Mucosa of gallbladder (tissue), 1 donor: ENCODE data around the gene GRIK4. TPM values are rescaled to one million over a fixed set of nuclear protein-coding genes. Genes with fewer than 3 reads are reported as not detected.
"Not testable (repeated sequence)": the region's sequence is repeated elsewhere in the genome, so short reads cannot be mapped to it uniquely, and the experiment has no call there.

Experiments used
- DNase-seq: peaks from one replicate; pipeline ENCODE4 v3.0.0-alpha.2; 2020; ENCODE audit warnings: low spot score
- total RNA-seq: library from RNA; stranded (reverse); gene quantifications from one replicate; pipeline ENCODE4 v1.2.1, GENCODE V29; 2021
- donor health status: DM: no; HTN: no; CAD: no.

Gene GRIK4, protein sequence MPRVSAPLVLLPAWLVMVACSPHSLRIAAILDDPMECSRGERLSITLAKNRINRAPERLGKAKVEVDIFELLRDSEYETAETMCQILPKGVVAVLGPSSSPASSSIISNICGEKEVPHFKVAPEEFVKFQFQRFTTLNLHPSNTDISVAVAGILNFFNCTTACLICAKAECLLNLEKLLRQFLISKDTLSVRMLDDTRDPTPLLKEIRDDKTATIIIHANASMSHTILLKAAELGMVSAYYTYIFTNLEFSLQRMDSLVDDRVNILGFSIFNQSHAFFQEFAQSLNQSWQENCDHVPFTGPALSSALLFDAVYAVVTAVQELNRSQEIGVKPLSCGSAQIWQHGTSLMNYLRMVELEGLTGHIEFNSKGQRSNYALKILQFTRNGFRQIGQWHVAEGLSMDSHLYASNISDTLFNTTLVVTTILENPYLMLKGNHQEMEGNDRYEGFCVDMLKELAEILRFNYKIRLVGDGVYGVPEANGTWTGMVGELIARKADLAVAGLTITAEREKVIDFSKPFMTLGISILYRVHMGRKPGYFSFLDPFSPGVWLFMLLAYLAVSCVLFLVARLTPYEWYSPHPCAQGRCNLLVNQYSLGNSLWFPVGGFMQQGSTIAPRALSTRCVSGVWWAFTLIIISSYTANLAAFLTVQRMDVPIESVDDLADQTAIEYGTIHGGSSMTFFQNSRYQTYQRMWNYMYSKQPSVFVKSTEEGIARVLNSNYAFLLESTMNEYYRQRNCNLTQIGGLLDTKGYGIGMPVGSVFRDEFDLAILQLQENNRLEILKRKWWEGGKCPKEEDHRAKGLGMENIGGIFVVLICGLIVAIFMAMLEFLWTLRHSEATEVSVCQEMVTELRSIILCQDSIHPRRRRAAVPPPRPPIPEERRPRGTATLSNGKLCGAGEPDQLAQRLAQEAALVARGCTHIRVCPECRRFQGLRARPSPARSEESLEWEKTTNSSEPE
- total RNA-seq = 2.9 TPM

GRCh38 chr11:120511116-120511819 is at the start of gene GRIK4:
Gene GRIK4 (plus strand): TSS chr11:120511748. CDS start chr11:120660319, 148,571 bp downstream.
- DNase-seq = peak; percentile 85

GRCh38 chr11:120462825-120463224 is 48.7 kb upstream of the GRIK4 start:
- no peak for DNase-seq

DNA sequence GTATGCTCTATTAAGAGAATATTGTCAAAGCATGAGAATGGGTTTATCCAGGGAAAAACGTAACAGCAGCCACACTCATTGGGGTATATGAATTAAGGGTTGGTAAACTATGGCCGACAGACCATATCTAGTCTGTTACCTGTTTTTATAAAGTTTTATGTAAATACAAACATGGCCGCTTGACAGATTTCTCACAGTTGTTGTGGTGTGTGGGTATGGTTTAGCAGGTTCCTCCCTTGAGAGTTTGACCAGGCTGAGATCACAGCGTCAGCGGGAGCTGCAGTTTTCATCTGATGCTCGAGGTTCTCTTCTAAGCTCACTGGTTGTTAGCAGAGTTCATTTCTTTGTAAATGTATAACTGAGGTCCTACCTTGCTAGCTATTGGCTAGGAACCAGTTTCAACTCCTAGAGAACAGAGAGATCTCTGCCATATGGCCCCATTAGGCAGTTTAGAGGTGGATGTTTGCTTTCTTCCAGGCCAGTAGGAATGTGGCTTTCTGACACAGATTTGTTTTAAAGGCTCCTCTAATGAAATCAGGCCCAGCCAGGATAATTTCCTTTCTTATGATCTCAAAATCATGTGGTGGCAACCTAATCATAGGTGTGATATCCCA is 45.5 kb upstream of the GRIK4 start:
- DNase-seq = no peak

GRCh38 chr11:120467627-120468026 is 43.9 kb upstream of the GRIK4 start:
- DNase-seq = no peak

DNA sequence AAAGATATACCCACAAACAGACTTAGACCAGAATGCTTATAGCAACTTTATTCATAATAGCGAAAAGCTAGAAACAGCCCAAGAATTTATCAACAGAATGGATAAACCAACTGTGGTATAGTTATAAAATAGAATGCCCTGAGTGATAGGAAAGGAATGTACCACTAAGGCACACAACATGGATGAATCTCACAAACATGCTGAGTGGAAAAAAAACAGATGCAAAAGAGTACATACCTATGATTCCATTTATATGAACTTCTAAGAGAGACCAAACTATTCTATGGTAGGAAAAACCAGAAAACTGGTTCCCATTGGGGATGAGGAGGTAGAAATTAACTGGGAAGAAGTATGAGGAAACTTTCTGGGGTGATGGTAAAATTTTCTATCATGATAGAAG is 40.4 kb upstream of the GRIK4 start:
- DNase-seq = no peak

GRCh38 chr11:120471994-120472393 is 39.6 kb upstream of the GRIK4 start:
- no peak for DNase-seq

GRCh38 chr11:120473503-120473902 is 38.0 kb upstream of the GRIK4 start:
- DNase-seq = no peak

GRCh38 chr11:120482149-120482548 is 29.4 kb upstream of the GRIK4 start:
- no peak for DNase-seq

GRCh38 chr11:120484722-120485121 is 26.8 kb upstream of the GRIK4 start:
- DNase-seq = no peak

DNA sequence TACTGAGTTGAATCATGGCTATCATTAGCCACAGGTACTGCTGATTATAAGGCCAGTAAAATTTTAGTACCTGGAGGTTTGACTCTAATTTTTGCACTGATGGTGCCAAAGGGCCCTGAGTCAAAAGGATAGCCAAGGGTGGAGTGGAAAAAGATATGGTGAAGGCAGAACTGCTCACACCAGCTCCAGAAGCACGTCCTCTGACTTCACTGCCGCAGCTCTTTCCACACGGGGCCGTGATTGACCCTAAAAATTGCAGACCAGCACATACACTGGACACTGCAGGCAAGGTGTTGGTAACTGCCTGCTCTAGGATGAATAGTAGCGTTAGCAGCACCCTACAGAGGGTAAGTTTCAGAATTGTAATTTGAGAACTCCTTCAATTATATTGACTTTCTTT is 25.4 kb upstream of the GRIK4 start:
- DNase-seq = no peak

GRCh38 chr11:120489799-120490198 is 21.7 kb upstream of the GRIK4 start:
- DNase-seq = no peak

GRCh38 chr11:120492486-120492885 is 19.1 kb upstream of the GRIK4 start:
- DNase-seq = no peak

DNA sequence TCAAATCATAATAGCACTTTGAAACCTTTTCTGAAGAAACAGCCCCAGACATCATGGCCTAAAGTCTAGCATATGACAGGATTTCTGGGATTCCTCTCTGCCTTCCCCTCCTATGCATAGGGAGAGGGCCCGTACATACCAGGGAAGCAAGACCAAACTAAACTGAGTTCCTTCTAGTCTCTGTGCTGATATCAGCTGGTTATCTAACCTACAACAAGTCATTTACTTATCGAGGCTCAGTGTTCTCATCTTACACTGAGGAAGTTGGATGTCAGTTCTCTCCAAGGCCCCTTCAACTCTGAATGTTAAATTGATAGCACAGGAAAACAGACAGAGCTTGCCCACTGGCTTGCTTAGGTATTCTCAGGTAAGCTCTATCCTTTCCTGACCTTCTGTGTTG is 17.0 kb upstream of the GRIK4 start:
- no peak for DNase-seq

DNA sequence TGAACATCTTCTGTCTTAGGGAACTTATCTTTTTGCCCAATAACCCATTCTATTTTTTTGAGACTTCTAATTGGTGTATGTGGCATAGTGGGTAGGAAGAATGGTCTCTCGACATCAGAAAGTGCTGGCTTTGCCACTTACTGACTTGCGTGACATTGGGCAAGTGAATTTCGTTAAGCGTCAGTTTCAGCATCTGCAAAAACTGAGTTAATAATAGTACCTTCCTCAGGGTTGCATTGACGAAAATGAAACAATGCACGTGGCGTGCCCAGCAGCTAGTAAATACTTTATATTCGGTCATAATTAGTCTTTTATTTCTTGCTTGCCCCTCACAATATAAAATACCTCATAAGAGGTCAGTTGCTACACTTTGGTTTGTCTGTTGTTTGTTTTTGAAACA is 12.5 kb upstream of the GRIK4 start:
- DNase-seq = no peak

DNA sequence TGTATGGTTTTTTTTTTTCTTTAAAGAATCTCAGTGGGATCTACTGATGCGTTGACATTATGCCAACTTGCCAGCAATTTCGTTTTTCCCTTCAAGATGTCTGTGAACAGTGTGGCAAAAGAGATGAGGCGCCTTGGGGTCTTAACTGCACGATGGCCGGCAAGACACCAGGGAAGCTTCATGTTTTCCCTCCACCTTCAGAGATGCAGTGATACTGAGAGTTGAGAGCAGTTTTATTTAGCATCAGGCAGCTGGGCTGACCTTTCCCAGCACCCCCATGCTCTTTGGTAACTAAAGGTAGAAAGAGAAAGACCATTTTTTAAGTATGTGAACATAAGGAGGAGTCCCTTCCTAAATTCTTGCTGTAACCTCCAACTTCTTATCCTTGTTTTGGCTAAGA is 11.7 kb upstream of the GRIK4 start:
- no peak for DNase-seq

- DNase-seq = no peak
Measured at GRCh38 chr11:120500414-120501071, 11.0 kb upstream of the GRIK4 start.

- DNase-seq = no peak
Measured at GRCh38 chr11:120501440-120501839, 10.1 kb upstream of the GRIK4 start.

GRCh38 chr11:120501976-120502755 is 9.4 kb upstream of the GRIK4 start:
- no peak for DNase-seq

DNA sequence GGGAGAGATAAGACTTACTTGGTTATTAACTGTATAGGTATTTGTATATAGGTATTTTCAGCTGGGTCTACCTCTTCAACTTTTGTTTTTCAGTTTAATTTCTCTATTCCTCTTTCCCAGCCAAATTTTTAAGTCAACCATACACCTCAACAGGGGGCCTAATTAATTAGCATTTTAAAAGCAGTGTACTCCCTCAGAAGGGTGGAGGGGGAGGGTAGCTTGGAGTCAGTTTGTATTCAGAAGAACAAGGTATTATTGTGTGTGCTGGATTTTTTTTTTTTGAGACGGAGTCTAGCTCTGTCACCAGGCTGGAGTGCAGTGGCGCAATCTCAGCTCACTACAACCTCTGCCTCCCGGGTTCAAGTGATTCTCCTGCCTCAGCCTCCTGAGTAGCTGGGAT is 8.0 kb upstream of the GRIK4 start:
- not testable (repeated sequence) for DNase-seq

DNA sequence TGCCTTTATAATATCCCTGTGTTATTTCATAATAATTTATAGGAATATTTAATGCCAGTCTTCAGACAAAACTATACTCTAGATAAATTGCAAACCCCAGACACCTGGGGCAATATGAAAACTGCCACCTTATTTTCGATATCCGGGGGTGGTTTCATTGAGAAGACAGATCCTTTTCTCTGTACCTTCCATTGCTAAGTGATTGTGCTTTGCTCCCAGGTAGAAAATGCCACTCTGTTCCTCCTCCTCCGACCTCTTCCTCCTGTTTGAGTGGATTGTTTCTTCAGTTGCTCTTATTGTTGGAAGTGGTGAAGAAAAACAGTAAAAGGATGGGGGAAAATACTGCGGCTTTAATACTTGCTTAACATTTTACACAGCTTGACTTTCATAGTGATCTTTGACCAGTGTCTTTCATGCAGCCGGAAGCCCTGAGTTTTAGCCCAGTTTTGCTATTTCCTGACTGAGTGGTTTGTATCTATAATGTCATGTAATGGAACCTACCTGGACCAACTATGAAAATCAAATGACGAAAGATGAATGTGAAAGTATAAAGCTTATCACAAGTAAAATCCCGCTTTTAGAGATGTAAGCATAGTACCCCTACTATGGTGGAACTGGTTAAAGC is 5.6 kb upstream of the GRIK4 start:
- no peak for DNase-seq
